Ovary (tissue), 3 donors: ENCODE results near the gene CCDC167.

Source experiments
- CTCF ChIP-seq, 3 donors: fragments of 450-650 bp in 2 of 3; fragments of 200-600 bp in 1 of 3; IDR thresholded peaks; one replicate each; pipeline versions ENCODE4 v1.5.1 to v1.8.0; 2016 to 2022; ENCODE audit warnings: antibody characterized with exemption in 3 of 3, mild to moderate bottlenecking in 1 of 3
- EP300 ChIP-seq: sonication (generic); formaldehyde crosslinking; IDR thresholded peaks from one replicate; pipeline ENCODE4 v1.6.1; 2017; ENCODE audit warnings: antibody characterized with exemption
- POLR2A ChIP-seq: fragments of 450-650 bp; IDR thresholded peaks from one replicate; pipeline ENCODE4 v1.6.1; 2017; ENCODE audit warnings: antibody characterized with exemption, mild to moderate bottlenecking, moderate library complexity
- donor health status: DM: no; HTN: no; CAD: no.

- no peak for TF ChIP-seq CTCF (IDR thresholded peaks at IDR 0.05)
- no peak for TF ChIP-seq POLR2A
- no peak for TF ChIP-seq EP300
These were observed 21.2 kb upstream of the CCDC167 start for GRCh38 chr6:37520926-37521325.
